Neural progenitor cell (in vitro differentiated cells): ENCODE results near the gene FTHL17.

Experiments used
- EZH2 ChIP-seq: fragments of 200-600 bp; sonication (generic); IDR thresholded peaks from 2 replicates; pipeline ENCODE4 v1.6.1; 2017; ENCODE audit warnings: antibody characterized with exemption, mild to moderate bottlenecking, moderate library complexity
- EZH2phosphoT487 ChIP-seq: fragments of 200-600 bp; sonication (generic); IDR thresholded peaks from 2 replicates; pipeline ENCODE4 v1.6.1; 2017; ENCODE audit warnings: antibody characterized with exemption
- TF ChIP-seq, protein P1 (sequence below): fragments of 200-600 bp; sonication (generic); IDR thresholded peaks from 2 replicates; pipeline ENCODE4 v1.5.1; 2017; ENCODE audit warnings: antibody characterized with exemption, mild to moderate bottlenecking

DNA sequence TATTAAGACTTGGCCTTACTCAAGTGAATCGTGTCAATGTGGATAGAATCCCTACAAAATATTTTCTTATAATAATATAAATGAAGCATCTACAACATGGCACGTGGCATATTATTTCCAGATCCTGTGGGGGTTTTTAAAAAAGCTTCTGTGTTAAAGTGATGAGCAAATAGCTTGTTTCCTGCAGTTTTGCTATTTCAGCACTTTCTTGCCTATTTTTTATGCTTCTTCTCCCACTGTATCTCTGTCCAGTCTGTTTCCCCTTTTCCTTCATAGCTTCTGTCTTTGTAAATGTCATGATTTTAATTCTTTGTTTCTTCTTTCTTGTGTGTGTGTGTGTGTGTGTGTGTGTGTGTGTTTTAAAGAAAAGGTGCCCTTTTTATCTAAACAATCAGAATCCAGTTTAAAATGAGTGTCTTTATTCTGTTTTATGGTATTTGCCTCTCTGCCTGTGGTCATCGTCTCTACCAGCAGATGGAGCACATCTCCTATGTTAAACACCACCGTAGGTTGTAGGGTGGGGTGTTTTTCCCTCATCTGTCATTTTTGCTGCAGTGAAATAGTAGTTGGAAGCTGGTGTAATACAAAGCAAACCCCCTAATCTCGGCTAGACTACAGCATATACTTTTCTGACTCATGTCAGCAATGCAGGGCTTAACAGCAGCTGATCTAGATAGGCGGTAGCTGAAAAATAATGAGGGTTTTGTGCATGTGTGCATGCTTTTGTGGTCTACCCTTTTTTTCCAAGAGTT, 33.1 kb downstream of the FTHL17 start:
- TF ChIP-seq, protein P1, sequence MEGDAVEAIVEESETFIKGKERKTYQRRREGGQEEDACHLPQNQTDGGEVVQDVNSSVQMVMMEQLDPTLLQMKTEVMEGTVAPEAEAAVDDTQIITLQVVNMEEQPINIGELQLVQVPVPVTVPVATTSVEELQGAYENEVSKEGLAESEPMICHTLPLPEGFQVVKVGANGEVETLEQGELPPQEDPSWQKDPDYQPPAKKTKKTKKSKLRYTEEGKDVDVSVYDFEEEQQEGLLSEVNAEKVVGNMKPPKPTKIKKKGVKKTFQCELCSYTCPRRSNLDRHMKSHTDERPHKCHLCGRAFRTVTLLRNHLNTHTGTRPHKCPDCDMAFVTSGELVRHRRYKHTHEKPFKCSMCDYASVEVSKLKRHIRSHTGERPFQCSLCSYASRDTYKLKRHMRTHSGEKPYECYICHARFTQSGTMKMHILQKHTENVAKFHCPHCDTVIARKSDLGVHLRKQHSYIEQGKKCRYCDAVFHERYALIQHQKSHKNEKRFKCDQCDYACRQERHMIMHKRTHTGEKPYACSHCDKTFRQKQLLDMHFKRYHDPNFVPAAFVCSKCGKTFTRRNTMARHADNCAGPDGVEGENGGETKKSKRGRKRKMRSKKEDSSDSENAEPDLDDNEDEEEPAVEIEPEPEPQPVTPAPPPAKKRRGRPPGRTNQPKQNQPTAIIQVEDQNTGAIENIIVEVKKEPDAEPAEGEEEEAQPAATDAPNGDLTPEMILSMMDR = peak; percentile 68
- no peak for TF ChIP-seq EZH2
- TF ChIP-seq EZH2phosphoT487 = no peak
